ENCODE measurements around the gene CHST11. TPM values are rescaled to one million over a fixed set of nuclear protein-coding genes. Genes with fewer than 3 reads are reported as not detected.

The CHST11 gene
- total RNA-seq, 1 donor from 2014 or later = 71.4 TPM

GRCh38 chr12:104479123-104479662 is 22.4 kb downstream of the CHST11 start:
- intact Hi-C loops (cut with micrococcal nuclease) = loop anchor here (2.0 to 5.0 kb wide), 2 partner anchors 16 to 88 kb away; no protein-coding TSS in a partner anchor

- intact Hi-C loops (cut with micrococcal nuclease) = no loop called here
Measured at GRCh38 chr12:104480012-104480411, 23.3 kb downstream of the CHST11 start.

GRCh38 chr12:104480826-104481440 is 24.2 kb downstream of the CHST11 start:
- intact Hi-C loops (cut with micrococcal nuclease) = no loop called here

GRCh38 chr12:104482113-104482512 is 25.4 kb downstream of the CHST11 start:
- intact Hi-C loops (cut with micrococcal nuclease) = no loop called here

GRCh38 chr12:104482748-104483147 is 26.0 kb downstream of the CHST11 start:
- intact Hi-C loops (cut with micrococcal nuclease) = no loop called here

GRCh38 chr12:104484079-104484478 is 27.3 kb downstream of the CHST11 start:
- intact Hi-C loops (cut with micrococcal nuclease) = loop anchor here (2.0 kb wide), 1 partner anchor 15 kb away; no protein-coding TSS in a partner anchor

- intact Hi-C loops (cut with micrococcal nuclease) = loop anchor here (1.0 to 2.0 kb wide), 3 partner anchors 8 to 23 kb away; no protein-coding TSS in a partner anchor
Measured at GRCh38 chr12:104485651-104486362, 29.1 kb downstream of the CHST11 start.

- intact Hi-C loops (cut with micrococcal nuclease) = no loop called here
Measured at GRCh38 chr12:104486363-104486750, 29.6 kb downstream of the CHST11 start.

- intact Hi-C loops (cut with micrococcal nuclease) = no loop called here
Measured at GRCh38 chr12:104486943-104487819, 30.4 kb downstream of the CHST11 start.

GRCh38 chr12:104488374-104488773 is 31.6 kb downstream of the CHST11 start:
- intact Hi-C loops (cut with micrococcal nuclease) = no loop called here

GRCh38 chr12:104490186-104490585 is 33.4 kb downstream of the CHST11 start:
- intact Hi-C loops (cut with micrococcal nuclease) = no loop called here

GRCh38 chr12:104490850-104491249 is 34.1 kb downstream of the CHST11 start:
- intact Hi-C loops (cut with micrococcal nuclease) = no loop called here

- intact Hi-C loops (cut with micrococcal nuclease) = no loop called here
Measured at GRCh38 chr12:104493496-104493895, 36.7 kb downstream of the CHST11 start.

GRCh38 chr12:104494137-104494792 is 37.5 kb downstream of the CHST11 start:
- intact Hi-C loops (cut with micrococcal nuclease) = loop anchor here (1.0 to 2.0 kb wide), 3 partner anchors 9 to 31 kb away; no protein-coding TSS in a partner anchor

GRCh38 chr12:104494793-104495158 is 38.0 kb downstream of the CHST11 start:
- intact Hi-C loops (cut with micrococcal nuclease) = loop anchor here (1.0 to 2.0 kb wide), 3 partner anchors 9 to 32 kb away; no protein-coding TSS in a partner anchor

- intact Hi-C loops (cut with micrococcal nuclease) = loop anchor here (2.0 kb wide), 2 partner anchors 17 to 33 kb away; no protein-coding TSS in a partner anchor
Measured at GRCh38 chr12:104495786-104496185, 39.0 kb downstream of the CHST11 start.

- intact Hi-C loops (cut with micrococcal nuclease) = no loop called here
Measured at GRCh38 chr12:104496336-104496735, 39.6 kb downstream of the CHST11 start.

- intact Hi-C loops (cut with micrococcal nuclease) = loop anchor here (2.0 kb wide), 1 partner anchor 14 kb away; no protein-coding TSS in a partner anchor
Measured at GRCh38 chr12:104498211-104498801, 41.6 kb downstream of the CHST11 start.

GRCh38 chr12:104499668-104500332 is 43.1 kb downstream of the CHST11 start:
- intact Hi-C loops (cut with micrococcal nuclease) = loop anchor here (2.0 kb wide), 1 partner anchor 15 kb away; no protein-coding TSS in a partner anchor

- intact Hi-C loops (cut with micrococcal nuclease) = no loop called here
Measured at GRCh38 chr12:104501115-104501514, 44.4 kb downstream of the CHST11 start.

Measured in T-helper 2 cell treated with Interferon-gamma antibody and Interleukin-4, amounts not matched to agents 100 ng/mL and 5 ng/mL, for 36 hours (primary cell).